22Rv1 (cell line): ENCODE measurements around the gene SLC17A3.

Experiments used
- CTCF ChIP-seq: fragments of 450-650 bp; IDR thresholded peaks from 2 replicates; pipeline ENCODE4 v1.5.1; 2017; ENCODE audit warnings: mild to moderate bottlenecking
- ZFX ChIP-seq: fragments of 450-650 bp; IDR thresholded peaks from 2 replicates; pipeline ENCODE4 v1.6.1; 2017; ENCODE audit warnings: antibody characterized with exemption, borderline replicate concordance

- TF ChIP-seq CTCF (no peak), ZFX (no peak)
Observed at GRCh38 chr6:25869840-25870239, 4.2 kb downstream of the SLC17A3 start.
